HG03139 (cell line): ENCODE data around the gene PLD1.

ENCODE experiments used
- ATAC-seq: cut with Tn5 transposase; IDR thresholded peaks from one replicate; pipeline ENCODE4 v1.9.1; 2021; ENCODE audit not compliant: unreplicated experiment

PLD1 gene

GRCh38 chr3:171837698-171838097 is 27.4 kb upstream of the PLD1 start:
- ATAC-seq: no peak

- ATAC-seq: no peak
Measured at GRCh38 chr3:171836855-171837254, 26.6 kb upstream of the PLD1 start.

- ATAC-seq: no peak
Measured at GRCh38 chr3:171835613-171836012, 25.3 kb upstream of the PLD1 start.

GRCh38 chr3:171835116-171835515 is 24.8 kb upstream of the PLD1 start:
- no peak for ATAC-seq

GRCh38 chr3:171834461-171834801 is 24.1 kb upstream of the PLD1 start:
- ATAC-seq: no peak

GRCh38 chr3:171833789-171834460 is 23.6 kb upstream of the PLD1 start:
- ATAC-seq: no peak

- ATAC-seq: no peak
Measured at GRCh38 chr3:171832989-171833388, 22.7 kb upstream of the PLD1 start.

- ATAC-seq: no peak
Measured at GRCh38 chr3:171831936-171832335, 21.7 kb upstream of the PLD1 start.

- ATAC-seq: no peak
Measured at GRCh38 chr3:171830518-171830875, 20.2 kb upstream of the PLD1 start.

GRCh38 chr3:171829841-171830517 is 19.7 kb upstream of the PLD1 start:
- no peak for ATAC-seq

GRCh38 chr3:171828902-171829770 is 18.9 kb upstream of the PLD1 start:
- ATAC-seq: no peak

GRCh38 chr3:171827836-171828458 is 17.7 kb upstream of the PLD1 start:
- ATAC-seq: no peak

- ATAC-seq: no peak
Measured at GRCh38 chr3:171827385-171827784, 17.1 kb upstream of the PLD1 start.

GRCh38 chr3:171825222-171825828 is 15.0 kb upstream of the PLD1 start:
- no peak for ATAC-seq

- ATAC-seq: no peak
Measured at GRCh38 chr3:171824824-171825221, 14.5 kb upstream of the PLD1 start.

- no peak for ATAC-seq
Measured at GRCh38 chr3:171824116-171824515, 13.8 kb upstream of the PLD1 start.

GRCh38 chr3:171822431-171823106 is 12.3 kb upstream of the PLD1 start:
- peak; percentile 72 for ATAC-seq

GRCh38 chr3:171821778-171822358 is 11.6 kb upstream of the PLD1 start:
- ATAC-seq: no peak

GRCh38 chr3:171821044-171821443 is 10.8 kb upstream of the PLD1 start:
- no peak for ATAC-seq

- ATAC-seq: no peak
Measured at GRCh38 chr3:171817074-171817800, 7.0 kb upstream of the PLD1 start.
